DOHH2 (cell line): ENCODE results near the gene TFB1M.

Experiments
- H3F3A ChIP-seq: fragments of 200-600 bp; sonication (generic), shearing (Covaris generic); 2 replicates; pipeline ENCODE4 v1.6.0; 2016; ENCODE audit warnings: antibody characterized with exemption, mild to moderate bottlenecking; ENCODE audit not compliant: control insufficient read depth, insufficient read depth
- H3K27ac ChIP-seq: fragments of 200-600 bp; sonication (generic); 2 replicates; pipeline ENCODE4 v1.5.1; 2014; ENCODE audit warnings: low read depth, mild to moderate bottlenecking, low read length, moderate library complexity
- H3K27me3 ChIP-seq: fragments of 200-600 bp; sonication (generic); 2 replicates; pipeline ENCODE4 v1.6.1; 2014; ENCODE audit warnings: mild to moderate bottlenecking, low read length, mixed read lengths; ENCODE audit not compliant: control insufficient read depth
- H3K36me3 ChIP-seq: fragments of 200-600 bp; sonication (generic); 2 replicates; pipeline ENCODE4 v1.6.1; 2014; ENCODE audit warnings: mild to moderate bottlenecking, low read length, moderate library complexity, mixed read lengths; ENCODE audit not compliant: control insufficient read depth
- H3K4me1 ChIP-seq: fragments of 200-600 bp; sonication (generic); 2 replicates; pipeline ENCODE4 v1.6.1; 2014; ENCODE audit warnings: mild to moderate bottlenecking, low read length, mixed read lengths; ENCODE audit not compliant: control insufficient read depth
- H3K4me2 ChIP-seq: fragments of 200-600 bp; sonication (generic); 2 replicates; pipeline ENCODE4 v1.6.0; 2014; ENCODE audit warnings: mild to moderate bottlenecking, low read length, moderate library complexity
- H3K4me3 ChIP-seq: fragments of 200-600 bp; sonication (generic); 2 replicates; pipeline ENCODE4 v1.5.1; 2014; ENCODE audit warnings: mild to moderate bottlenecking, low read length, mixed read lengths
- H3K79me2 ChIP-seq: fragments of 200-600 bp; sonication (generic); 2 replicates; pipeline ENCODE4 v1.6.1; 2014; ENCODE audit warnings: mild to moderate bottlenecking, low read length, mixed read lengths; ENCODE audit not compliant: control insufficient read depth
- H3K9me2 ChIP-seq: fragments of 200-600 bp; sonication (generic); replicated peaks from 2 replicates; pipeline ENCODE4 v1.6.1; 2014; ENCODE audit warnings: mild to moderate bottlenecking, low read length, mixed read lengths; ENCODE audit not compliant: control insufficient read depth
- H3K9me3 ChIP-seq: fragments of 200-600 bp; sonication (generic); 2 replicates; pipeline ENCODE4 v1.6.1; 2014; ENCODE audit warnings: antibody characterized with exemption, low read length, mixed read lengths; ENCODE audit not compliant: control insufficient read depth, insufficient read depth
- H4K20me1 ChIP-seq: fragments of 200-600 bp; sonication (generic); 2 replicates; pipeline ENCODE4 v1.6.0; 2014; ENCODE audit warnings: low read depth, mild to moderate bottlenecking, antibody characterized with exemption, low read length, moderate library complexity; ENCODE audit not compliant: control insufficient read depth, insufficient read depth
- EZH2phosphoT487 ChIP-seq: fragments of 200-600 bp; sonication (generic); IDR thresholded peaks from 2 replicates; pipeline ENCODE4 v1.6.1; 2017; ENCODE audit warnings: borderline replicate concordance, mild to moderate bottlenecking, antibody characterized with exemption, low read length, moderate library complexity, mixed read lengths
- TF ChIP-seq, protein P1 (sequence below): fragments of 200-600 bp; sonication (generic); IDR thresholded peaks from one replicate; pipeline ENCODE4 v1.5.1; 2014; ENCODE audit warnings: antibody characterized with exemption, mild to moderate bottlenecking, low read depth, low read length; ENCODE audit not compliant: poor library complexity, severe bottlenecking

Gene TFB1M

DNA sequence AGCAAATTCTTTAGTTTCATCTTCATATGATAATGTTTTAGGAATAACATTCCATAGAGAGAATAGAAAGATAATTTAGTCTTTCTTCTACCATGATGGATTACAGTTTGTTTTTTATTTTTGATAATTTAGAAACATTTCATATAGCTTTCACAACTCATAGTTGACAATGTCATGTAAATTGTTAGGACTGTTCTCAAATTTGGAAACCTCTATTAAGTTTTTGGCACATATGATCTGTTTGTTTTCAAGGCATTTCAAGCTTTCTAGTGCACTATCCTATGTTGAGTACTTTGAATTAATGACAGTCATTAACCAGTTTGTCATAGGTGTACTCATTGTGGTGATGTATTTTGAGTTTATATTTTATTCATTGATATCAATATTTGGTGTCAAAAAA is 10.7 kb upstream of the TFB1M start:
- TF ChIP-seq, protein P1, sequence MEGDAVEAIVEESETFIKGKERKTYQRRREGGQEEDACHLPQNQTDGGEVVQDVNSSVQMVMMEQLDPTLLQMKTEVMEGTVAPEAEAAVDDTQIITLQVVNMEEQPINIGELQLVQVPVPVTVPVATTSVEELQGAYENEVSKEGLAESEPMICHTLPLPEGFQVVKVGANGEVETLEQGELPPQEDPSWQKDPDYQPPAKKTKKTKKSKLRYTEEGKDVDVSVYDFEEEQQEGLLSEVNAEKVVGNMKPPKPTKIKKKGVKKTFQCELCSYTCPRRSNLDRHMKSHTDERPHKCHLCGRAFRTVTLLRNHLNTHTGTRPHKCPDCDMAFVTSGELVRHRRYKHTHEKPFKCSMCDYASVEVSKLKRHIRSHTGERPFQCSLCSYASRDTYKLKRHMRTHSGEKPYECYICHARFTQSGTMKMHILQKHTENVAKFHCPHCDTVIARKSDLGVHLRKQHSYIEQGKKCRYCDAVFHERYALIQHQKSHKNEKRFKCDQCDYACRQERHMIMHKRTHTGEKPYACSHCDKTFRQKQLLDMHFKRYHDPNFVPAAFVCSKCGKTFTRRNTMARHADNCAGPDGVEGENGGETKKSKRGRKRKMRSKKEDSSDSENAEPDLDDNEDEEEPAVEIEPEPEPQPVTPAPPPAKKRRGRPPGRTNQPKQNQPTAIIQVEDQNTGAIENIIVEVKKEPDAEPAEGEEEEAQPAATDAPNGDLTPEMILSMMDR = no peak
- no peak for TF ChIP-seq EZH2phosphoT487
- no peaks in the 10 kb centered on the region; the same call in 1 of the 2 replicates for H3K36me3 ChIP-seq
- no peaks in the 10 kb centered on the region for H3F3A ChIP-seq
- H3K4me1 ChIP-seq = peaks cover 26% of the 10 kb centered on the region
- no peak overlapping the region for H3K4me2 ChIP-seq
- no peak overlapping the region for H3K27ac ChIP-seq
- H3K79me2 ChIP-seq = no peaks in the 10 kb centered on the region
- no peaks in the 10 kb centered on the region for H3K9me2 ChIP-seq
- no peaks in the 10 kb centered on the region for H3K27me3 ChIP-seq
- H4K20me1 ChIP-seq = no peaks in the 10 kb centered on the region
- no peak overlapping the region for H3K4me3 ChIP-seq
- no peaks in the 10 kb centered on the region for H3K9me3 ChIP-seq

DNA sequence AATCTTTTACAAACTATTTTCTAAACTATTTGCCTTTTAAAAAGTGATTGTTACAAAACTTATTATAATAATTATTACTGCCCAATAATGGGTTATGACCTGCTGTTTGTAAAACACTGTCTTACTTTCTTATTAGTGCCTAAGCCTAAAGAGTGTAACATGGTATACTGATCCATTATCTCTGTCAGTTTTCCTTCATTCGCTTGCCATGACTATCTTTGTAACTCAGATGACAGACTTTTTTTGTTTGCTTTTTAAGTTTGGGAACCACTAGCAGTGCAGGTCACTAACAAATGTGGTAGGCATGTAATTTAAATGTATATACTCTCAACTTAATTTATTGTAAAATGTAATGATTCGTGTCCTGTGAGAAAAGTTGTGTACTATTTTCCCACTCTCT is 9.9 kb upstream of the TFB1M start:
- no peak overlapping the region for H3K4me3 ChIP-seq
- TF ChIP-seq, protein P1 = no peak
- no peak for TF ChIP-seq EZH2phosphoT487
- peaks cover 21% of the 10 kb centered on the region for H3K4me1 ChIP-seq
- H3K4me2 ChIP-seq = no peak overlapping the region
- H3K36me3 ChIP-seq = no peaks in the 10 kb centered on the region; the same call in 1 of the 2 replicates
- no peaks in the 10 kb centered on the region for H3K9me3 ChIP-seq
- no peaks in the 10 kb centered on the region for H3K27me3 ChIP-seq
- H4K20me1 ChIP-seq = no peaks in the 10 kb centered on the region
- no peak overlapping the region for H3K27ac ChIP-seq
- H3K79me2 ChIP-seq = no peaks in the 10 kb centered on the region
- H3F3A ChIP-seq = no peaks in the 10 kb centered on the region
- H3K9me2 ChIP-seq = no peaks in the 10 kb centered on the region

DNA sequence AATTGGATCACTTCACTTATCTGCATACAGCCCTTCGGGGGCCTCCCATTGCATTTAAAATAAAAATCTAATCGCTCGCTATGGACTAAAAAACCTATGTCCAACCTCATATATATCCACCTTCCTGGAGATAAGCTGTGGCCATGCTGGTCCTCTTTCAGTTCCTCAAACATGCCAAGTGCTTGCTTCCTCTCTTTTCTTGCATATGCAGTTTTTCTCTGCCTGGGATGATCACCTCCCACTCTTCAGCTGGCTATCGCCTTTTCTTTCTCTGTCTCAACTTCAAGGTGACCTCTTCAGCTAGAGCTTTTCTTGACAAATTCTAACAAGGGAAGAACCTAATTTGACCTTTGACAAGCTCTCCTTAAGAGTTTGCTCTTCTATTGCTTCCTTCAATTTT is 5.6 kb upstream of the TFB1M start:
- no peaks in the 10 kb centered on the region for H4K20me1 ChIP-seq
- no peaks in the 10 kb centered on the region for H3K9me2 ChIP-seq
- peaks cover 11% of the 10 kb centered on the region for H3F3A ChIP-seq
- H3K4me2 ChIP-seq = no peak overlapping the region
- no peak overlapping the region for H3K4me3 ChIP-seq
- no peaks in the 10 kb centered on the region for H3K79me2 ChIP-seq
- peaks cover 6% of the 10 kb centered on the region for H3K9me3 ChIP-seq
- H3K27ac ChIP-seq = no peak overlapping the region
- peaks cover 3% of the 10 kb centered on the region; the same call in 1 of the 2 replicates for H3K36me3 ChIP-seq
- H3K27me3 ChIP-seq = no peaks in the 10 kb centered on the region
- no peak for TF ChIP-seq EZH2phosphoT487
- TF ChIP-seq, protein P1 = no peak
- H3K4me1 ChIP-seq = peaks cover 19% of the 10 kb centered on the region
